ENCODE data around the gene DIABLO.

DNA sequence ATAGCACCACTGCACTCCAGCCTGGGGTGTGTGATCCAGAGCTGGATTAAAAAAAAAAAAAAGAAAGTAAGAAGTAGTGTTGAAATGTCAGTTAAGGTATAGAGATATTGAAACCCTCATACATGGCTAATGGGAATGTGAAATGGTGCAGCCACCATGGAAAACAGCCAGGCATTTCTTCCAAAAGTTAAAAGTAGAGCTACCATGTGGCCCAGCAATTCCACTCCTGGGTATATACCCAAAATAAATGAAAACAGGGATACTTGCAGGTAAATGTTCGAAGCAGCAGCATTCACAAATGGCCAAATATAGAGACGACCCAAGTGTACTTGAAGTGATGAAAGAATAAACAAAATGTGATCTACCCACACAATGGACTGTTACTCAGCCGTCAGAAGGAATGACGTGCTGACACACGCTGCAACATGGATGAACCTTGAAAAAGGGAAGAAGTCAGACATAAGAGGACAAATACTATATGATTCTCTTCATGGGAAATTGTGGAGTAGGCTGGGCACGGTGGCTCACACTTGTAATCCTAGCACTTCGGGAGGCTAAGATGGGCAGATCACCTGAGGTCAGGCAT, 67.1 kb downstream of the DIABLO start:
- TF ChIP-seq, protein P1, sequence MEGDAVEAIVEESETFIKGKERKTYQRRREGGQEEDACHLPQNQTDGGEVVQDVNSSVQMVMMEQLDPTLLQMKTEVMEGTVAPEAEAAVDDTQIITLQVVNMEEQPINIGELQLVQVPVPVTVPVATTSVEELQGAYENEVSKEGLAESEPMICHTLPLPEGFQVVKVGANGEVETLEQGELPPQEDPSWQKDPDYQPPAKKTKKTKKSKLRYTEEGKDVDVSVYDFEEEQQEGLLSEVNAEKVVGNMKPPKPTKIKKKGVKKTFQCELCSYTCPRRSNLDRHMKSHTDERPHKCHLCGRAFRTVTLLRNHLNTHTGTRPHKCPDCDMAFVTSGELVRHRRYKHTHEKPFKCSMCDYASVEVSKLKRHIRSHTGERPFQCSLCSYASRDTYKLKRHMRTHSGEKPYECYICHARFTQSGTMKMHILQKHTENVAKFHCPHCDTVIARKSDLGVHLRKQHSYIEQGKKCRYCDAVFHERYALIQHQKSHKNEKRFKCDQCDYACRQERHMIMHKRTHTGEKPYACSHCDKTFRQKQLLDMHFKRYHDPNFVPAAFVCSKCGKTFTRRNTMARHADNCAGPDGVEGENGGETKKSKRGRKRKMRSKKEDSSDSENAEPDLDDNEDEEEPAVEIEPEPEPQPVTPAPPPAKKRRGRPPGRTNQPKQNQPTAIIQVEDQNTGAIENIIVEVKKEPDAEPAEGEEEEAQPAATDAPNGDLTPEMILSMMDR (IDR thresholded peaks at IDR 0.05; ENCODE audit: low read depth, low read length, poor library complexity, severe bottlenecking): no peak
- TF ChIP-seq EZH2phosphoT487 (IDR thresholded peaks at IDR 0.05; ENCODE audit: borderline replicate concordance, low read length): no peak

Measured in DOHH2 (cell line).